HFF-Myc (cell line): ENCODE results near the gene TPX2.

ENCODE experiments used
- DNase-seq: peaks from one replicate; pipeline ENCODE4 v3.0.0-alpha.2; 2011; ENCODE audit warnings: low read depth; ENCODE audit errors: extremely low read depth
- H3K4me3 ChIP-seq: replicated peaks from 2 replicates; pipeline ENCODE4 v1.5.1; 2011; ENCODE audit warnings: low read depth, mild to moderate bottlenecking, control low read depth, low read length
- TF ChIP-seq, protein P1 (sequence below): IDR thresholded peaks from 2 replicates; pipeline ENCODE4 v1.5.1; 2012; ENCODE audit warnings: mild to moderate bottlenecking, low read depth, low read length, control low read depth; ENCODE audit errors: missing control alignments

TPX2 gene

DNA sequence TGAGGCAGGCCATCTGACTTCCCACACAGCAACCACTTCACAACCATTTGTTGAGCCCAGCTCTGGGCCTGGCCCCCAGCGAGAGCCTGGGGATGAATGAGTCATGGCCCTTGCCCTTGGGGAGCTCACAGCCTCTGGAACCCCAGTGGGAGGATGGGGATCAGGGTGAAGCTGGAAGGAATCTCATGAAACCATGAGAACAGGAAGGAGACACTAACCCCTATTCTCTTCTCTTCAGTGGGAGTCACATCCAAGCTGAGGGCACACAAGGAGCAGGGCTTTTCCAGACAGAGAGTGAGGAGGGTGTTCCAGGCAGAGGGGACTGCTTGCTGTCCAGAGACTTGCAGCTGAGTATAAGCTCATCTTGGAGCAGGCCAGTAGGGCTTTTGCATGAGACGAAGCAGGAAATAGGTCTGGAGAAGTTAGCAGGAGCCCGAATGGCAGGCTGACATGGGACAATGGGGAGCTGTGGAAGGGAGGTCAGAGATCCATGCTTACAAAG is 98.9 kb downstream of the TPX2 start:
- no peak overlapping the region for H3K4me3 ChIP-seq
- DNase-seq, result no peak
- TF ChIP-seq, protein P1, sequence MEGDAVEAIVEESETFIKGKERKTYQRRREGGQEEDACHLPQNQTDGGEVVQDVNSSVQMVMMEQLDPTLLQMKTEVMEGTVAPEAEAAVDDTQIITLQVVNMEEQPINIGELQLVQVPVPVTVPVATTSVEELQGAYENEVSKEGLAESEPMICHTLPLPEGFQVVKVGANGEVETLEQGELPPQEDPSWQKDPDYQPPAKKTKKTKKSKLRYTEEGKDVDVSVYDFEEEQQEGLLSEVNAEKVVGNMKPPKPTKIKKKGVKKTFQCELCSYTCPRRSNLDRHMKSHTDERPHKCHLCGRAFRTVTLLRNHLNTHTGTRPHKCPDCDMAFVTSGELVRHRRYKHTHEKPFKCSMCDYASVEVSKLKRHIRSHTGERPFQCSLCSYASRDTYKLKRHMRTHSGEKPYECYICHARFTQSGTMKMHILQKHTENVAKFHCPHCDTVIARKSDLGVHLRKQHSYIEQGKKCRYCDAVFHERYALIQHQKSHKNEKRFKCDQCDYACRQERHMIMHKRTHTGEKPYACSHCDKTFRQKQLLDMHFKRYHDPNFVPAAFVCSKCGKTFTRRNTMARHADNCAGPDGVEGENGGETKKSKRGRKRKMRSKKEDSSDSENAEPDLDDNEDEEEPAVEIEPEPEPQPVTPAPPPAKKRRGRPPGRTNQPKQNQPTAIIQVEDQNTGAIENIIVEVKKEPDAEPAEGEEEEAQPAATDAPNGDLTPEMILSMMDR, result no peak

GRCh38 chr20:31838646-31839292 is 99.7 kb downstream of the TPX2 start:
- TF ChIP-seq, protein P1, result no peak

DNA sequence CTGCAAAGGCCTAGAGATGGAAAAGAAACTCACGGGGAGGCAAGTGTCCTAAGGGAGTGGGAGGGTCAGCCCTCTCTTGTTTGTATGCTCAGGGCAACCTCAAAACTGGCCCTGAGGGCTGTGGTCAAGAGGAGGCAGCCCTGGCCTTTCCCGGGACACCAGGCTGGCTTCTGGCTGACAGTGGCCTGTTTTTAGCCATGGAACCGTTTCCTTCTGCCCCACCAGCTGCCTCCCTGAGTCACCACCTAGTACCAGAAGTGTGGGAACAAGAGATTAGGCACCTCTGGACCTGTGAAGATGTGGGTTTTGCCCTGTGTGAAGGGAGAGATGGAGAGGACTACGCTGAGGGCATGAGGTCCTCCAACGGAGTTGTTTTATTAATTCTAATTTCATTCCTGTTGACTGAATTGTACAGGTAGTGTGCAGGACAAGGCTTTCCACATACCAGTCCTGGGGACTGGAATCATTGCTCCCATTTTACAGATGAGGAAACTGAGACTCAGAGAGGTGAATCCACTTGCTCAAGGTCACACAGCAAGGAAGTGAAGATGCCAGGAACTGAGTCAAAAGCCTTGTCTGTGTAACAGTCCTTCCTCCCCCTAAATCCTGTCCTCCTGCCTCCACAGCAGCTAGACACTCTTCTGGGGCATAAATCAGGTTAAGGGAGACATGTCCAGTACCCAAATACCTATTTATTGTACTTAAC is 100.8 kb downstream of the TPX2 start:
- H3K4me3 ChIP-seq, result no peak overlapping the region
- DNase-seq, result no peak
- TF ChIP-seq, protein P1, result no peak

More at GRCh38 chr20:31838646-31839292, 99.7 kb downstream of the TPX2 start:
- H3K4me3 ChIP-seq, result no peak overlapping the region
- no peak for DNase-seq

- no peak overlapping the region for H3K4me3 ChIP-seq
- DNase-seq, result no peak
- TF ChIP-seq, protein P1, result no peak
Observed at GRCh38 chr20:31840906-31841816, 102.1 kb downstream of the TPX2 start.

DNA sequence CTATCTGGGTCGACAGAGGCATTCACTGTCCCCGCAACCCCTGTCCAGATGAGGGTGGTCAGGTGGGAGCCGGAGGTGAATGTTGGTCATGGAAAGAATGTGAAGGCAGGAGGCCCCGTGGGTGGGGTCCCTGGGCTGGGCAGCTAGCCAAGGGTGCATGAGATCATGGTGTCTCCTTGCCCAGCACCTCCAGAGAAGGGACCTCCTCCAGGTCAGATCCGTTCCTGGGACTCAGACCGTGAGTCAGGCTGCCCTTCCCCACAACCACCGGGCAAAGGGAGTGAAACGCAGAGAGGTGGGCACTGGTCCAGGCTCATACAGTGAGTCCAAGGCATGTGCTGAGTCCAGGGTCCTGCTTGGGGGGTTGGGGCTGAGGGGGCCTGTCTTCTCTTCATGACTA is 102.8 kb downstream of the TPX2 start:
- no peak for DNase-seq
- TF ChIP-seq, protein P1, result no peak
- H3K4me3 ChIP-seq, result no peak overlapping the region

- H3K4me3 ChIP-seq, result no peak overlapping the region
Observed at GRCh38 chr20:31842471-31843157, 103.5 kb downstream of the TPX2 start.

More at GRCh38 chr20:31842471-31843157, 103.5 kb downstream of the TPX2 start:
- no peak for DNase-seq
- TF ChIP-seq, protein P1, result no peak
